Keratinocyte (primary cell): ENCODE results near the gene CDC14A. TPM values are rescaled to one million over a fixed set of nuclear protein-coding genes. Genes with fewer than 3 reads are reported as not detected.

Source experiments
- DNase-seq: peaks from one replicate; pipeline ENCODE4 v3.0.0-alpha.2; 2011; ENCODE audit warnings: low read depth, missing footprints, low spot score
- FAIRE-seq: peaks from 2 replicates; lab custom pipeline; 2011; peaks lifted over from hg19 to GRCh38; lab: Jason Lieb, UNC
- H2AFZ ChIP-seq: 2 replicates; pipeline ENCODE4 v1.6.0; 2012; ENCODE audit warnings: low read length, control low read depth, inconsistent platforms; ENCODE audit not compliant: control insufficient read depth
- H3K27ac ChIP-seq: 2 replicates; pipeline ENCODE4 v1.5.1; 2011; ENCODE audit warnings: low read length; ENCODE audit not compliant: control insufficient read depth, insufficient read depth
- H3K27me3 ChIP-seq: 3 replicates; pipeline ENCODE4 v1.6.0; 2011; ENCODE audit warnings: low read length; ENCODE audit not compliant: control insufficient read depth, insufficient read depth; ENCODE audit errors: extremely low read depth
- H3K36me3 ChIP-seq, 2 experiments: 2 replicates in 1 of 2; 3 replicates in 1 of 2; pipeline ENCODE4 v1.5.1; 2011; ENCODE audit warnings: low read length in 2 of 2, mild to moderate bottlenecking in 1 of 2; ENCODE audit not compliant: control insufficient read depth in 2 of 2, insufficient read depth in 2 of 2; ENCODE audit errors: extremely low read depth in 1 of 2
- H3K4me1 ChIP-seq: 3 replicates; pipeline ENCODE4 v1.5.1; 2011; ENCODE audit warnings: low read length; ENCODE audit not compliant: control insufficient read depth, insufficient read depth; ENCODE audit errors: extremely low read depth
- H3K4me2 ChIP-seq: 3 replicates; pipeline ENCODE4 v1.6.0; 2011; ENCODE audit warnings: low read depth, low read length; ENCODE audit not compliant: control insufficient read depth, insufficient read depth; ENCODE audit errors: extremely low read depth
- H3K4me3 ChIP-seq, 3 experiments: fragments of 200-600 bp in 1 of 3; sonication (generic) in 1 of 3; 2 replicates in 2 of 3; 3 replicates in 1 of 3; pipeline ENCODE4 v1.5.1; 2011 to 2016; ENCODE audit warnings: low read length in 3 of 3, mild to moderate bottlenecking in 3 of 3, control low read depth in 2 of 3, inconsistent platforms in 1 of 3, low read depth in 1 of 3, mixed read lengths in 1 of 3, mixed run types in 1 of 3, moderate library complexity in 1 of 3; ENCODE audit not compliant: control insufficient read depth in 2 of 3, insufficient read depth in 2 of 3; ENCODE audit errors: extremely low read depth in 1 of 3
- H3K79me2 ChIP-seq: 2 replicates; pipeline ENCODE4 v1.6.0; 2012; ENCODE audit warnings: low read length; ENCODE audit not compliant: control insufficient read depth, insufficient read depth
- H3K9ac ChIP-seq: 3 replicates; pipeline ENCODE4 v1.6.0; 2011; ENCODE audit warnings: low read length; ENCODE audit not compliant: control insufficient read depth, insufficient read depth; ENCODE audit errors: extremely low read depth
- H3K9me1 ChIP-seq: 3 replicates; pipeline ENCODE4 v1.6.0; 2011; ENCODE audit warnings: low read length; ENCODE audit not compliant: control insufficient read depth, insufficient read depth; ENCODE audit errors: extremely low read depth
- H3K9me3 ChIP-seq: 2 replicates; pipeline ENCODE4 v1.5.1; 2012; ENCODE audit warnings: low read depth, low read length; ENCODE audit not compliant: control insufficient read depth
- H4K20me1 ChIP-seq: 3 replicates; pipeline ENCODE4 v1.6.0; 2011; ENCODE audit warnings: low read length; ENCODE audit not compliant: control insufficient read depth, insufficient read depth; ENCODE audit errors: extremely low read depth
- EZH2 ChIP-seq: IDR thresholded peaks from one replicate; pipeline ENCODE4 v1.6.1; 2012; ENCODE audit warnings: inconsistent platforms, mild to moderate bottlenecking, low read length, moderate library complexity
- dilution Hi-C: fragments of 300-500 bp; cut with MboI; formaldehyde crosslinking; loops from one replicate; pipeline ENCODE4 v1.7.0; 2020; ENCODE audit warnings: low sequenced_read_pairs; ENCODE audit not compliant: extremely low pct_ligation_motif_present
- polyA plus RNA-seq, 5 experiments: library from polyadenylated mRNA; depleted of rRNA in 3 of 5; stranded (reverse) in 3 of 5; stranded (forward) in 1 of 5; unstranded in 1 of 5; fragments of >200 nt; gene quantifications; 1 replicate in 1 of 5; 2 replicates in 3 of 5; 3 replicates in 1 of 5; pipeline versions ENCODE4 v1.2.1 to v1.2.3, GENCODE V29; 2011 to 2012; ENCODE audit warnings: missing spikeins in 2 of 5, low read depth in 1 of 5, low replicate concordance in 1 of 5
- TF ChIP-seq, protein P1 (sequence below), 3 experiments: IDR thresholded peaks in 1 of 3; conservative IDR thresholded peaks in 1 of 3; optimal IDR thresholded peaks in 1 of 3; 2 replicates in 2 of 3; 3 replicates in 1 of 3; pipeline versions ENCODE3 to v1.5.1; 2011; ENCODE audit warnings: low read length in 3 of 3, mild to moderate bottlenecking in 3 of 3, moderate library complexity in 2 of 3, control low read depth in 1 of 3, inconsistent platforms in 1 of 3; ENCODE audit not compliant: insufficient read depth in 2 of 3; ENCODE audit errors: extremely low read depth in 1 of 3

Gene CDC14A
- polyA plus RNA-seq, 1 donor (not counting 4 experiments of a cell fraction or from before 2014, with no cell fraction given) = 2.2 TPM

GRCh38 chr1:100398648-100399047 lies 46.3 kb downstream of the CDC14A start:
- FAIRE-seq = no peak
- no peak overlapping the region for H3K9ac ChIP-seq
- TF ChIP-seq, protein P1, sequence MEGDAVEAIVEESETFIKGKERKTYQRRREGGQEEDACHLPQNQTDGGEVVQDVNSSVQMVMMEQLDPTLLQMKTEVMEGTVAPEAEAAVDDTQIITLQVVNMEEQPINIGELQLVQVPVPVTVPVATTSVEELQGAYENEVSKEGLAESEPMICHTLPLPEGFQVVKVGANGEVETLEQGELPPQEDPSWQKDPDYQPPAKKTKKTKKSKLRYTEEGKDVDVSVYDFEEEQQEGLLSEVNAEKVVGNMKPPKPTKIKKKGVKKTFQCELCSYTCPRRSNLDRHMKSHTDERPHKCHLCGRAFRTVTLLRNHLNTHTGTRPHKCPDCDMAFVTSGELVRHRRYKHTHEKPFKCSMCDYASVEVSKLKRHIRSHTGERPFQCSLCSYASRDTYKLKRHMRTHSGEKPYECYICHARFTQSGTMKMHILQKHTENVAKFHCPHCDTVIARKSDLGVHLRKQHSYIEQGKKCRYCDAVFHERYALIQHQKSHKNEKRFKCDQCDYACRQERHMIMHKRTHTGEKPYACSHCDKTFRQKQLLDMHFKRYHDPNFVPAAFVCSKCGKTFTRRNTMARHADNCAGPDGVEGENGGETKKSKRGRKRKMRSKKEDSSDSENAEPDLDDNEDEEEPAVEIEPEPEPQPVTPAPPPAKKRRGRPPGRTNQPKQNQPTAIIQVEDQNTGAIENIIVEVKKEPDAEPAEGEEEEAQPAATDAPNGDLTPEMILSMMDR (optimal IDR thresholded peaks at IDR 0.05 in 1 of 3, IDR thresholded peaks at IDR 0.05 in 1 of 3, conservative IDR thresholded peaks at IDR 0.05 in 1 of 3; ENCODE audit: extremely low read depth in 1 of 3, insufficient read depth in 2 of 3, low read length in 3 of 3) = no peak
- TF ChIP-seq EZH2 = no peak

DNA sequence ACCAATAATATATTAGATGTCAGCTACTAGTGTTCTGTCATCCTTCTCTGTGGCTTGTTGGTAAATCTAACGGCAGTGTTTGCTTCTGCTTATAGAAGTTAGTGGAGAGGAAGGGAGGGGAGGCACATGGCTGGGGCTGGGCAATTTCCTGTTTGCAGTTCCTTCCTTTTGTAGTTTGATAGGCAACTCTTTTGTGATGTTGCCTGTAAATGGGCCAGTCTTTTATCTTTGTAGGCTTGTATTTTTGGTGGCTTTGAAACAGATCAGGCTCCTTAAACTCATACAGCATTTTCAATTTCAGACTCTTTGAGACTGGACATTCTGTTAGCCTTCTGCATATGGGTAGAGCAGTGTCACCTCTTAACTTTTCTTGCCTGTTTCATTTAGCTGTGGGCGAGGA lies 48.1 kb downstream of the CDC14A start:
- no peak for TF ChIP-seq EZH2
- TF ChIP-seq, protein P1 (optimal IDR thresholded peaks at IDR 0.05 in 1 of 3, IDR thresholded peaks at IDR 0.05 in 1 of 3, conservative IDR thresholded peaks at IDR 0.05 in 1 of 3; ENCODE audit: extremely low read depth in 1 of 3, insufficient read depth in 2 of 3, low read length in 3 of 3) = no peak
- DNase-seq = no peak
- Histone ChIP-seq H3K9me1 (no peaks in the 10 kb centered on the region), H3K36me3 (no peaks in the 10 kb centered on the region), H4K20me1 (no peaks in the 10 kb centered on the region), H3K79me2 (no peaks in the 10 kb centered on the region), H3K4me2 (no peak overlapping the region), H3K4me3 (no peak overlapping the region), H3K27ac (no peak overlapping the region), H3K9ac (no peak overlapping the region), H3K4me1 (no peaks in the 10 kb centered on the region), H3K27me3 (no peaks in the 10 kb centered on the region), H2AFZ (peak overlapping the region; percentile 37), H3K9me3 (no peaks in the 10 kb centered on the region)
- dilution Hi-C loops = no loop called here
- FAIRE-seq = no peak

More at GRCh38 chr1:100398648-100399047, 46.3 kb downstream of the CDC14A start:
- H3K9me1 ChIP-seq = no peaks in the 10 kb centered on the region
- H3K4me3 ChIP-seq = no peak overlapping the region
- H3K79me2 ChIP-seq = no peaks in the 10 kb centered on the region
- H3K27ac ChIP-seq = no peak overlapping the region
- dilution Hi-C loops = no loop called here
- no peak overlapping the region for H2AFZ ChIP-seq
- H3K4me1 ChIP-seq = no peaks in the 10 kb centered on the region
- no peaks in the 10 kb centered on the region for H3K27me3 ChIP-seq
- DNase-seq = no peak
- no peaks in the 10 kb centered on the region for H3K36me3 ChIP-seq
- no peaks in the 10 kb centered on the region for H3K9me3 ChIP-seq
- no peaks in the 10 kb centered on the region for H4K20me1 ChIP-seq
- no peak overlapping the region for H3K4me2 ChIP-seq
